Kidney (tissue), 14 donors: ENCODE data around the gene DTNBP1. TPM values are rescaled to one million over a fixed set of nuclear protein-coding genes. Genes with fewer than 3 reads are reported as not detected.

Experiments used
- DNase-seq, 5 donors: peaks; one replicate each; pipeline ENCODE4 v3.0.0-alpha.2; 2013 to 2020
- FAIRE-seq: peaks from 2 replicates; lab custom pipeline; 2012; peaks lifted over from hg19 to GRCh38; lab: Jason Lieb, UNC
- H3K27ac ChIP-seq, 2 donors: one replicate each; pipeline ENCODE4 v1.7.0; 2013; ENCODE audit warnings: low read depth in 2 of 2, low read length in 2 of 2, inconsistent platforms in 1 of 2
- H3K27me3 ChIP-seq: one replicate; pipeline ENCODE4 v1.7.1; 2013; ENCODE audit warnings: low read length, inconsistent platforms; ENCODE audit not compliant: control insufficient read depth, insufficient read depth
- H3K36me3 ChIP-seq, 3 donors: one replicate each; pipeline versions ENCODE4 v1.7.0 to v1.7.1; 2013; ENCODE audit warnings: low read length in 3 of 3, control low read depth in 1 of 3, inconsistent platforms in 1 of 3; ENCODE audit not compliant: insufficient read depth in 3 of 3, control insufficient read depth in 2 of 3
- H3K4me1 ChIP-seq, 3 donors: one replicate each; pipeline versions ENCODE4 v1.7.0 to v1.7.1; 2013; ENCODE audit warnings: low read length in 3 of 3, inconsistent platforms in 1 of 3, low read depth in 1 of 3; ENCODE audit not compliant: control insufficient read depth in 2 of 3, insufficient read depth in 2 of 3
- H3K4me3 ChIP-seq, 3 donors: one replicate each; pipeline versions ENCODE4 v1.7.0 to v1.8.1; 2013; ENCODE audit warnings: low read length in 3 of 3, control low read depth in 1 of 3, inconsistent platforms in 1 of 3
- H3K9ac ChIP-seq, 3 donors: one replicate each; pipeline versions ENCODE4 v1.7.0 to v1.7.1; 2013; ENCODE audit warnings: low read length in 3 of 3, control low read depth in 1 of 3, inconsistent platforms in 1 of 3
- H3K9me3 ChIP-seq, 3 donors: one replicate each; pipeline versions ENCODE4 v1.7.0 to v1.7.1; 2013; ENCODE audit warnings: low read length in 3 of 3, control low read depth in 1 of 3, inconsistent platforms in 1 of 3; ENCODE audit not compliant: control insufficient read depth in 2 of 3, insufficient read depth in 1 of 3
- intact Hi-C: fragments of 100-400 bp; cut with DNase I; formaldehyde crosslinking; loops from one replicate; pipeline ENCODE4 v1.11.1; 2022
- polyA plus RNA-seq: library from polyadenylated mRNA; stranded (reverse); fragments of 350-450 nt; fragmentation: Illumina TruSeq; extraction: RNeasy Lipid Tissue Mini Kit (QIAGEN cat#74804); gene quantifications from one replicate; pipeline ENCODE4 v1.2.3, GENCODE V29; 2014; ENCODE audit warnings: low read depth, low replicate concordance; ENCODE audit not compliant: insufficient read depth
- total RNA-seq: library from RNA; stranded (reverse); fragmentation: NEBNext Ultra II Directional; extraction: Animal tissue kit (Norgen Biotek cat#: 25700); gene quantifications from one replicate; pipeline ENCODE4 v1.2.1, GENCODE V29; 2021
- TF ChIP-seq, protein P1 (sequence below): IDR thresholded peaks from 3 replicates; pipeline ENCODE4 v1.5.1; 2012; ENCODE audit warnings: mild to moderate bottlenecking, moderate library complexity, borderline replicate concordance; ENCODE audit not compliant: insufficient read depth; ENCODE audit errors: extremely low read depth
- donor health status: control.
- donor health status: control.
- donor health status: control.
- donor health status: control.
- donor health status: control.
- donor health status: DM: yes; HTN: yes; CAD: no.
- donor health status: Normal renal cell carcinoma (clear cell type).

The DTNBP1 gene
- total and polyA plus RNA-seq, 2 donors from 2014 or later: 25.2 to 36.2 TPM

DNA sequence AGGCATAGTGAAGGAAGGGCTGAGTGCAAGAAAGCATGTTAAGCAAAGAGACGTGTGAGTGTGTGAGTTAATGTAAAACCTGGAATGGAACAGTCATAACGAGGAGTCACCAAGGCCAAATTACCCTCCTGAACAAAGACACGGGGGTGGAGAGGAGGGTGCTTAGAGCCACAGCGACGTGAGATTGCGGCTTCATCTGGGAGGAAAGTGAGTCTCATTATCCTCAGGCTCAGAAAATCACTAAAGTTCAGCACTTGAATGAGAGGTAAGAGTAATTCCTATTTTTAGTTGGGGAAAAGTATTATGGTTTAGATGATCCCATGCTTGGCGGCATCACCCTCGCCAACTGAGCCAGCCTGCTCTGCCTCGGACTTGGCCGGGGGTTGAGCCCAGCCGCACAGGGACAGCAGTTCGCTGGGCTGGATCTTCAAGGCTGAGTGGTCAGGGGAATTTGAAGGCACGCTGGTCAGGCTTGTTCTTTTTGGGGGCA is 136.6 kb downstream of the DTNBP1 start:
- Histone ChIP-seq H3K36me3 (peaks cover 0 to 22% (median 5%) of the 10 kb centered on the region in 3 donors), H3K9ac (peak overlapping the region in 1 of 3 donors; percentile 41), H3K4me3 (peak overlapping the region in 2 of 3 donors; percentile 42 to 52), H3K27me3 (no peaks in the 10 kb centered on the region), H3K27ac (peak overlapping the region; percentile 84), H3K4me1 (peaks cover 0 to 40% (median 34%) of the 10 kb centered on the region in 3 donors), H3K9me3 (peaks cover 0 to 4% (median 0%) of the 10 kb centered on the region in 3 donors)
- peak in 4 of 5 donors; percentile 56 to 80 (median 70) for DNase-seq
- intact Hi-C loops: no loop called here
- FAIRE-seq: no peak
- TF ChIP-seq, protein P1, sequence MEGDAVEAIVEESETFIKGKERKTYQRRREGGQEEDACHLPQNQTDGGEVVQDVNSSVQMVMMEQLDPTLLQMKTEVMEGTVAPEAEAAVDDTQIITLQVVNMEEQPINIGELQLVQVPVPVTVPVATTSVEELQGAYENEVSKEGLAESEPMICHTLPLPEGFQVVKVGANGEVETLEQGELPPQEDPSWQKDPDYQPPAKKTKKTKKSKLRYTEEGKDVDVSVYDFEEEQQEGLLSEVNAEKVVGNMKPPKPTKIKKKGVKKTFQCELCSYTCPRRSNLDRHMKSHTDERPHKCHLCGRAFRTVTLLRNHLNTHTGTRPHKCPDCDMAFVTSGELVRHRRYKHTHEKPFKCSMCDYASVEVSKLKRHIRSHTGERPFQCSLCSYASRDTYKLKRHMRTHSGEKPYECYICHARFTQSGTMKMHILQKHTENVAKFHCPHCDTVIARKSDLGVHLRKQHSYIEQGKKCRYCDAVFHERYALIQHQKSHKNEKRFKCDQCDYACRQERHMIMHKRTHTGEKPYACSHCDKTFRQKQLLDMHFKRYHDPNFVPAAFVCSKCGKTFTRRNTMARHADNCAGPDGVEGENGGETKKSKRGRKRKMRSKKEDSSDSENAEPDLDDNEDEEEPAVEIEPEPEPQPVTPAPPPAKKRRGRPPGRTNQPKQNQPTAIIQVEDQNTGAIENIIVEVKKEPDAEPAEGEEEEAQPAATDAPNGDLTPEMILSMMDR: no peak

DNA sequence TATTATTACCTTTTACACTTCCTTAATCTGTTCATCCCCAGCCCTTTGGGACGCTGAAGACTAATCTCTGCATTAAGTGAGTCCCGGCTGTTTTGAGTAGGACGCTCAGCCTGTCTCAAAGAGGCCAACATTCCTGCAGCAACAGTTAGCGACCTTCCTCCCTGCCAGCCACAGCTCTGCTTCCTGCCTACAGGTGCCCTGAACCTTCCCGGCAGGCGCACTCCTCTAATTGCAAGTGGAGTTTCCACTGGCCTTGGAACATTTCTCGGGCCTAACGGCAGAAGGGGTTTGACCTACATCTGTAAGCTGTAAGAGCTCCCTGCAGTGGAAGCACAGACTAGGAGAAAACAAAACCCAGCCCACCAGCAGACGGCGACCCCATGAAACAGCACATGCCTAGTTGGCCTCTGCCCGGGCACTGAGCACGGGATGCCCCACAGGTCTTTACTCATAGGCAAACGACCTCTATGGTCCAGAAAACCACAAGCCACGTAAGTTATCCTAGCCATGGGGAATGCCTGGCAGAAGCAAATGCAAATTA is 137.9 kb downstream of the DTNBP1 start:
- FAIRE-seq: no peak
- no peaks in the 10 kb centered on the region for H3K27me3 ChIP-seq

DNA sequence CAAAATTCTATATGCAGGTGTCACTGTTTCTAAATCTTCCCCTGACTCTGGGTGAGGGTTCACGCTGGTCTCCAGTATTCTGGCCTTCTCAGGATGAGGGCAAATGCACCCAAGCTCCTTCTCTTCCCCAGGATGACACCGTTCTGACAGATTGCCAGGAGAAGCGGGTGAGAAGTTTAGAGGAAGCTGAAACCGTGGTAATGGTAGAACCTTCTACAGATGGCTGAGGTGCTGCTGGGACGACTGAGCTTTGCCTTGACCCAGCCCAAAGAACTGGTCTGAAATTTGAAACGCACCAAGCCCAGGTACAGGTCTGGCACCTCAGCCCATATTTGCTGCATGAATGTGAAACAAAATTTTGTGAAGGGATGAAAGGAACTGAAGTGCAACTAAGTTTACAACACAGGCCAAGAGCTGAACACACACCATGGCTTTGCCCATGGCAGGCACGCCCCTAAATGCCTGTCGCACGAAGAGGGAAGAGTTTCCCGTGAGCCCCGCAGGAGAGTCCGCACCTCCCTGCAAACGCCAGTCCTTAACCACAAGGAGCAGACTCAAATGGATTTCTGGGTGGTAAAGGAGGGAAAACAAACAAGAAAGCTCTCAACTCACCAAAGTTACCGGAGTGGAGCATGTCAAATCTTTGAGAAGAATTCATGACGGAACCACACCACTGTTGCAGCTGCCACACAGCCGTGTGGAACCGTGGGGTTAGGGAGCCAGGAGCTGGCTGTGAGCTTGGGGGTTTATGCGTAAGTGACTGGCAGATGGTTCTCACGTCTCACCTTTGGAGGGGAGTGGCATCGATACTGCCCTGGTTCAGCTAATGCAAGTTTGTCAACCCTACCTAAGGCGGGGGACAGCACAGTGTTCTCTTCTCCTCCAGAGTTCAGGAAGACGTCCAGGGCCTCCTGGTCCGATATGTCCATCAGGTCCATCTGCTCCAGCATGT is 138.9 kb downstream of the DTNBP1 start:
- DNase-seq: peak in 2 of 5 donors; percentile 5 to 30
- peaks cover 0 to 24% (median 5%) of the 10 kb centered on the region in 3 donors for H3K36me3 ChIP-seq
- no peaks in the 10 kb centered on the region for H3K27me3 ChIP-seq
- TF ChIP-seq, protein P1: no peak
- H3K9ac ChIP-seq: no peak overlapping the region
- intact Hi-C loops: no loop called here
- no peak for FAIRE-seq
- peaks cover 0 to 34% (median 34%) of the 10 kb centered on the region in 3 donors for H3K4me1 ChIP-seq
- peaks cover 0 to 4% (median 0%) of the 10 kb centered on the region in 3 donors for H3K9me3 ChIP-seq
- no peak overlapping the region for H3K4me3 ChIP-seq
- peak overlapping the region in 1 of 2 donors; percentile 84 for H3K27ac ChIP-seq

More for the DNA sequence above, 137.9 kb downstream of the DTNBP1 start:
- no peak overlapping the region for H3K4me3 ChIP-seq
- TF ChIP-seq, protein P1: no peak
- H3K9me3 ChIP-seq: peaks cover 0 to 4% (median 0%) of the 10 kb centered on the region in 3 donors
- H3K27ac ChIP-seq: peak overlapping the region; percentile 84
- DNase-seq: peak in 1 of 5 donors; percentile 9
- peaks cover 0 to 40% (median 34%) of the 10 kb centered on the region in 3 donors for H3K4me1 ChIP-seq
- H3K36me3 ChIP-seq: peaks cover 0 to 20% (median 5%) of the 10 kb centered on the region in 3 donors
- H3K9ac ChIP-seq: peak overlapping the region in 1 of 3 donors; percentile 28
- intact Hi-C loops: no loop called here
